OCI-LY3 (cell line): ENCODE results near the gene C4BPB.

ENCODE experiments used
- CTCF ChIP-seq: fragments of 200-600, 300-600 bp; sonication (generic); IDR thresholded peaks from 2 replicates; pipeline ENCODE4 v1.5.1; 2014; ENCODE audit warnings: antibody characterized with exemption, low read length, low read depth
- EZH2phosphoT487 ChIP-seq: fragments of 200-600 bp; shearing (Covaris generic); IDR thresholded peaks from 2 replicates; pipeline ENCODE4 v1.6.1; 2018; ENCODE audit warnings: antibody characterized with exemption, mixed run types, low read depth

GRCh38 chr1:207084232-207084631 lies 4.4 kb upstream of the C4BPB start:
- TF ChIP-seq CTCF: no peak
- no peak for TF ChIP-seq EZH2phosphoT487
